GM18870 (cell line): ENCODE data around the gene STX8.
A peak's percentile ranks its signal among the peaks of the same experiment; 100 is the strongest.

Experiments
- ATAC-seq: cut with Tn5 transposase; IDR thresholded peaks from one replicate; pipeline ENCODE4 v1.9.1; 2021; ENCODE audit warnings: moderate library complexity; ENCODE audit not compliant: unreplicated experiment

The STX8 gene

DNA sequence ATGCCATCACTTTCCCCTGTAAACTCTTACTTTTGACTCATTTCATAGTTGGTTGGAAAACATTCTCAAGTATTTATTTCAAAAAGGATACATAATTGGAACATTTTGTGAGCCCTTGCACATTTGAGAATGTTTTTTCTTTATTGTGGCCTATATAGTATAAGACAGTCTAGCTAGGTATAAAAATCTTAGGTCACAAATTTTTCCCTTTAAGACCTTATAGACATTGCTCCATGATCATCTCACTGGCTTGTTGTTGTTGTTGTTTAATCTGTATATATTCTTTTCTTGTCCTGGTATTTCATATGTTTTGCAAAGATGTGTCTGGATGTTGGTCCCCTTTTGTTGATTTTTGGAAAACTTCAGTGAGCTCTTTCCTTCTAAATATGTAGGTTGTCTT lies 360.2 kb downstream of the STX8 start:
- ATAC-seq = no peak

DNA sequence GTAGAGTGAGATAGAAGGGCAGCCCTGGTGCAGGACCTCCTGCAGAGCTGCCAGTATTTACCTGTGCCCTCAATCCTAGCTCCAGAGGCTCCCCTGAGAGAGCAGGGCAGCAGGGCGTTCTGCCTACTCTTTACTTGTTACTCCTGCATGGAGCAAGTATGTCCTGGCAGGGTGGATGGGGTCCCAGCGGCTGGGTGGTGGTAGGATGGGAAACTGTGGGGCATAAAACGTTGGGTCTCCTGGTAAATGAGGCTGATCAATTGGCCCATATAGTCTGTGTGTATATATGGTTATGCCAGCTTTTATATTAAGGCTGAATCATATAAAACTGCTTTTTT lies 362.3 kb downstream of the STX8 start:
- ATAC-seq = no peak

DNA sequence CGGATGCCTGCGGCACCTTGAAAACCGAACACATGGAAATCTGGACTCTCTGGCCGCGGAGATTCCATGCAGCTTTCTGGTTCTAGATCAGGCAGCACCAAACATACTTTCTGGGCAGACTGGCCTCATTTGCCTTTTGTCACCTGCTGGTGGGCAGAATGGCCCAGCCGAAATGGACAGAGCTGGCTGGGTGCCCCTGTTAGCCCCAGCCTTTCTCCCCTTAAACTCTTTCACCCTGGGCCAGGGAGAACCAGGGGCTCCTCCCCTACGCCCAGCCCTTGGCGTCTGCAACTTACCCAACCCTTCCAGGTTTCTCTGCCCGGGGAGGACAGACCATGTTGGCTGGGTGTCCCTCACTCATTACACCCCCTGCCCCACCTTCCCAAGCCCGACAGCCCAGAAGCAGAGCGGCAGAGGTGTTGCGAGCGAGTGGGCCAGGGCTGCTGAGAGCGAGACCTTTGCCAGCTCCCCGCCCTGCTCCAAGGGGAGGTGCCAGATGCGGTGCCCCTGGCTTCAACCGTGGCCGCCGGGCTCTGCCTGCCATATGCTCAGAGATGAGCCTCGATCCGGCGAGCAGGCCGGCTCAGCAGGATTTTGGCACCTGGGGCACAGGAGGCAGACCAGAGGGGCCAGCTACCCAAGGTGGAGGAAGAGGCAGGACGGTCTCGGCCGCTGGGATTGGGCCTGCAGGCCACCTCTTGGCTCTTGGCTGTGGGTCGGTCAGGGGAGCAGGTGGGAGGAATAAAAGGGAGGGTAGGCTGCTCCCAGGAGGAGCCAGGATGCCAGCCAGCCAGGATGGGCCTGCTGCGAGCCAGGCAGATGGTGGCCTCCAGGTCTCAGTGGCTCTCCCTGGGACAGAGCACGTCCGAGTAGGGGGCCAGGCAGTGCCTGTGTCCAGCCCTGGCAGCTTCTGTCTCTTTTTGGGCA lies 363.0 kb downstream of the STX8 start:
- no peak for ATAC-seq

DNA sequence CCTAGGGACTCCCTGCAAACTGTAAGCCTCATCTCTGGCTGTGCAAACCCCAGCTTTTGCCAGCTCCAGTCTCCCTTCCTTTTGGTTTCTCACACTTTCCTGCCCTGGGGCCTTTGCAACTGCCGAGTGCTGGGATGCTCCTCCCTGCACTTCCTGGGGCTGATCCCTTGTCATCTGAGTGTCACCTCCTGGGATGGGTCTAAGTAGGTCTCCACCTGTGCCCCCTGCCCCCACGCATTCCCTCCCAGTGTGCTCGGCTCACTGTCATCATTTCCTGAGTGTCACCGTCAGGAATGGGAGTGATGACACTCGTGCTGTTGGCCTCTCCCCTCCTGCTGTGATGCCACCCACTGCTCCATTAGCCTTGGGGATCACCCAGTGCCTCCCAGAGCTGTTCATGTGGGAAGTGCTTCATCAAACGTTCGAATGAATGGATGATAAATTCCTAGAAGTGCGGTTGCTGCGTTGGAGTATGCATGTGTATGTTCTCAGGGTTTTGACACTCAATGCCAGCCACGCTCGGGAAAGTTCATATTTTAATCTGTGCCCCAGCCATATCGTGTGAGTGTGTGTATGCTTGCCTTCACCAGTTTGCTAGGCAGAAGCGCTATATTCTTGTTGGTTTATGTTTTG lies 364.4 kb downstream of the STX8 start:
- no peak for ATAC-seq

DNA sequence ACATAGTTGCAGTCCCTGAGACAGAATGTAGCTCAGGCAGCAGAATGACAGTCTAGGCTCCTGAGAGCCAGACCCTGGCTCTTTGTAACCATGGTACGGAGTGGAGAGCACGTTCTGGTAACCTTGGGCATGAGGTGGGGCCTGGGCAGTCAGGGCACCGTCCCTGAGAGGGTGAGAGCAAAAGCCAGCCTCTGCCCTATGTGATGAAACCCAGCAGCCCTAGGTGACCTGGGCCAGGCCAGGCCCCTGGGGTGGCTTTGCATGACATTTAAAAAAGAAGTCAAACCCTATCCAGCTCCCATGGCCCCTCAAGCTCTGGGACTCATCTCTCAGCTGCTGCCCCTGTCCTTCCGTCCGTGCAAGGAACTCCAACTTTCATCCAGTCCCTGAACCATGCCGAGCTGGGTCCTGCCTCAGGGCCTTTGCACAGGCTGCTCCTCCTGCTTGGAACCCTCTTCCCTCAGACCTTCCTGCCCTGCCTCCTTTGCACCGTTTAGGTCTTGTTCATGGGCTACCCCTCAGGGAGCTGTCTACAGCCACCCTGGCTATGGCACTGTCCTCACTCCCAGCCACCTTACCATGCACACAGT lies 365.7 kb downstream of the STX8 start:
- no peak for ATAC-seq

DNA sequence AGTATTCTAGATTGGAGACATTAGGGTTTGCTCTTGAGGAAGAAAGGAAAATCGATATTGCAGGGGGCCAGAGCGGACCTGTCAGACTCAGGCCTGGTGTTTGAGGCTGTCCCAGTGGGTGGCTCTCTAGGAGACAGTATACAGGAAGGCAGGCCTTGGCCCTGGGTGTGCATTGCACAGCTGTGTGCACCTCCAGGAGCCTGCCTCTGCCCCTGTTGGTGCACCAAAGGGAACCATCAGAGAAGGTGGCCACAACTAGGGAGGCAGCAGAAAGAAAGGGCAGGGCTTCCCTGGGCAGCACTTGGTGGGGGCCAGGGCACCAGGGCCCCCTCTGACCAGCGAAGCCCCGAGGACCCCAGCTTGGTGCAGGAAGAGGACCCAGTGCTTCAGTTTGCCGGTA lies 366.3 kb downstream of the STX8 start:
- ATAC-seq = no peak

DNA sequence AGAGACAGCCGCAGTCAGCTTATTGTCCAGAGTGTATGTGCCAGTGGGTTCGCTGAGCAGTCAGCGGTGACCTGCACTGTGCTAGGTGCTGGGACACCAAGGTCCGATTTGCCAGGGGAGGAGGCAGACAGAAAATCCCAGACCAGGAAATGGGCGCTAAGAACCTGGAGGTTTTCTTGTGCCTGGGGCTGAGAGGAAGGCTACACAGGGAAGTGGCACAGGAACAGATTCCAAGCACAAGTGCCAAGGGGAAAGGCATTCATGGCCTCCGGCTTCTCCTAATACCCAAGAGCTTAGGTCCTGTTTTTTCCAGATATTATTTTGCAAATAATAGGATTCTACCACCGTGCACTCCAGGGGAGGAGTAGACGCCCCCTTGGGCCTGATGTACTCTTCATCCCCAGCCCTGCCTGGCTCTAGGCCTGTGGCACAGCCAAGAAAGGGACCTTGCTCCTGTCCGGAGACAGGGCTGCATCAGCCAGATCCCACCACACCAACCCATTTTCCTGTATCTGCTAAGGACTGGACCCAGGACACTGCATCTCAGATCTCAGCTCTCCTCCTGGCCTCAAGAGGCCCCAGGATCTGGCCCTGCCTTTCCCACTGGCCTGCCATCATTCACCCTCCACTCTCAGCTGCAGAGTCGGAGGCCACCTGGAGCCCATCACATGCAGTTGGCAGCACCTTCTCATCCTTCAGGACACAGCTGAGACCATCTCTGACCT lies 367.1 kb downstream of the STX8 start:
- ATAC-seq = no peak

DNA sequence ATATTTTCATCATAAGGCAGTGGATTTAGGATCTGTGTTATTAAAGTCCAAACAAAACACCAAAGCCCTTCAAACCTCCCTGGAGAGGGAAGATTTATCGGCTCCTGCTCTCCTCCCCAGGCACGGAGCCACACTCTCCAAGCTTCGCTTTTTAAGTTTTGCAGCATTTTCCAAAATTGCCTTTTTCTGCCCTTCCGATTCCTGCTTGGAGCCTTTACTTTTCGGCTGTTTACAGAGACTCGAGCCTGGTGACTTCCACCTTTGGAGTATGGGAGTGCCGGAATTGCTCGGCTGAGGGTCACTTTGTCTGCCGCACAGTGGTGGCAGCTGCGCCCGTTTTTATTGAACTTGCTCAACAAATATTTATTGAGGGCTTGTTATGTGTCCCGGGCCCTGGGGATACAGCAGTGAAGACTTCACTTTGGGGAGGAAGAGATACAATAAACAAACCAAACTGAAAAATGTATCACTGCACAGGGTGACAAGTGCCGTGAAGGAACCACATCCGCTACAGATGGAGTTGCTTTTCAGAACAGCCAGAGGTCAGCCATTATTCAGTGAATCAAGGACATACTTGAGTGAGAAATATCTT lies 368.8 kb downstream of the STX8 start:
- no peak for ATAC-seq

DNA sequence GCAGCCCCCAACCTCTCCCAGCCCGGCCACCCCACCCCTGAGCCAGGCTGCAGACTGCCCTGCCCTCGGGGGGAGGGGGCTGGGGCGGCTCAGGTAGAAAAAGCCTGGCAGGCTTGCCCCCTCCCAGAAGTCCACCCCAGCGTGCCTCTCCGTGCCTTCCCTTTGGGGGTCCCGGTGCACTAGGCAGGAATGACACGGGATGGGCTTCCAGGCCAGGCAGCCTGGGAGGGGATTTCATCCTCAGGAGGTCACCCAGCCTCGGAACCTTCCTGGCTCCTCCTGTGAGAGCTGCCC lies 369.3 kb downstream of the STX8 start:
- no peak for ATAC-seq

DNA sequence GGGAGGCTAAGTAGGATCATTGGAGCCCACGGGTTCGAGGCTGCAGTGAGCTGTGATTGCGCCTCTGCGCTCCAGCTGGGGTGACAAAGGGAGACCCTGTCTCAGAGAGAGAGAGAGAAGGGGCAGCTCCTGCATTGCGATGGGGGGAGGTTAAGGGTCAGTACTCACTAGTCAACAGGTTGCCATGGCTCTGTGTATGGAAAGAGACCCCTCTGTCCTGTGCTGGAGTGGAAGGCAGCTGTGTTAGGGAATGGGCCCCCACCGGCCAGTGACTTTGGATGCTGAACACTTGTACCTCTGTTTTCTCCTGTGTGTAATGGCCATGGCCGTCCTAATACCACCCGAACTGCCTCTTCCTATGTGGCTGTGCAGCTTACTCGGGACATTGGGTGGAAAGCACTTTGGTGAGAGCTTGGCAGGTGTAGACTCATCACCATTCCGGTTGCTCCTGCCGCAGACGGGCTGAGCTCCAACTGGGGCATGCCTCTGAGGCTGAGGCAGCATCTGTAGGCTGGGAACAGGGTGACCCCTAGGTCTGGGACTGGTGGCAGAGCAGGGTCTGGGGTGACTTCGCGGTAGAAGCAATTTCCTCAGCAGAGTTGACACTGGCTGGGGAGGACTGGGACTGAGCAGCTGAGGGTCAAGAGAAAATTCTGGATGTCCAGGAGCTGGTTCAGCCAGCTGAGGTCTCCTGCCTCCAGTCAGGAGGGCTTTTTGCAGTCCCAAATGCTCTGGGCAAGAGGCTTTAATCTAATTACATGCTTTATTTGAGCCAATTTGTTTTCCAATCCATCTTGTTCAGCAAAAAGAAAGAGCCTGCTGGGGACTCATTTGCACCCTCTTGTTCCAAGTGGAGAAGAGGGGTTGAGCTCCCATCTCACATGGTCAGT lies 369.9 kb downstream of the STX8 start:
- ATAC-seq = no peak

DNA sequence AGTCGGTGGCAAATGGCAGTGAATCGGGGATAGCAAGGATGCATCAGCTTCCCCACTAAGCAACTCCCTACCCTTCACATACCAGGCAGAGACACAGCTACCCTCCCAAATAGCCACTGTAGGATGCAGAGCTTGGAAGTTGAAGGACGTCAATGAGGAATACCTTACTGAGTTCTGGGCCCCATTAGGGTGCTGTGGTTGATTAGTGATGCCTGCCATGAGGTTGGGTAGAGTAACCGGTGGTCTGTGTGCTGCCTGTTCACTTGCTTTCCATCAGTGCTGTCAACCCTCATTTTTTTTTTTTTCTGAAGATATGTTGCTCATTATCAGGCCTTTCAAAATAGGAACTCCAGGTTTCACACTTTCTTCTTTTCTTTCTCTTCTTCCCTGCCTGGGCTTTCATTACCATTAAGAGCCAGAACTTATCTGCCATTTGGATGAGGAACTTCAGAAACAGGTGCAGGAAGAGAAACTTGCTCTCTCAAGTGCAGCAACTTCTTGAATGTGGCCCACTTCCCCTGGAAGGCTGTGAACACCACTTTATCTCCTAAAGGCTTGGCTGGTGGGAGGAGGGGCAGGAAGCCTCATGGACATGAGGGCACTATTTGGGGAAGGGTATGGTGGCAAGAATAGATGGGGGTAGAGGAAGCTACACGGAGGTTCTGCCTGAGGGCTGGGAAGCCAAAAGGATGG lies 370.8 kb downstream of the STX8 start:
- no peak for ATAC-seq

DNA sequence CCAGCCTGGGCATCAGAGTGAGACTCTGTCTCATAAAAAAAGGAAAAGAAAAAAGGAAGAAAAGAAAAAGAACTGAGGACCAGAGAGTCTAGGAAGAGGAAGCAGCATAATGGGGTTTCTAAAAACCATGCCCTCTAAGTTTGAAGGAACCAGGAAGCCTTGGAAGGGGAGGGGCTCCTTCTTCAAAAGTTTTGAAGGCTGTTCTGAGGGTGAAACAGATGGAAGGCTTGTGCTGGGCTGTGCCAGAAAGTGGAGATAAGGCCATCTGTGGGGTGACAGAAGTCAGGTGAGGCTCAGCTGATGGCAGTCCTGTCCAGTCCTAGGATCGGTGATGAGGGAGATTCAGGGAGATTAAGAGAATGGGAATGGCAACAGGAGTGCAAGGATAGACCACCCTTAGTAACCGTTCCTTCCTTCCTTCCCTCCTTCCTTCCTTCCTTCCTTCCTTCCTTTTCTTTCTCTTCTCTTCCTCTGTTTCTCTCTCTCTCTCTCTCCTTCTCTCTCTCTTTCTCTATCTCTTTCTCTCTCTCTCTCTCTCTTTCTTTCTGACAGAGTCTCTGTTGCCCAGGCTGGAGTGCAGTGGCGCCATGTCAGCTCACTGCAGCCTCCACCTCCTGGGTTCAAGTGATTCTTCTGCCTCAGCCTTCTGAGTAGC lies 371.7 kb downstream of the STX8 start:
- ATAC-seq = no peak

DNA sequence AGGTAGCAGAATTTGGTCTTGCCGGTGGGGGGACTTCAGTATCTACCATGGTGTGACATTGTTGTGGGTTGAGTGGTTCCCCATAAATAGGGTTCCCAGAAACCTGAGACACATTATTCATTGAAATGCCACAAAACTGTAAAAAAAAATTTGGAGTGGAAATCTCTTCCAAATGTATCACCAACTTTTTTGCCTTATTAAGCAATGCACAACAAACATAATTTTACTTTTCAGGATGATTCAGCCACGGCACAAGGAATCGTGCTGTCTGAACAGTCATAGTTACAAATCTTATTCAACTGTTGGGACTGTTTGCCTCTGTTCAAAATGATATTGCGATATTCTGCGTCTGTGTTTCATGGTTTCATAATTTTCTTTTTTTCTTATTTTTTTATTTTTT lies 373.1 kb downstream of the STX8 start:
- ATAC-seq = no peak

DNA sequence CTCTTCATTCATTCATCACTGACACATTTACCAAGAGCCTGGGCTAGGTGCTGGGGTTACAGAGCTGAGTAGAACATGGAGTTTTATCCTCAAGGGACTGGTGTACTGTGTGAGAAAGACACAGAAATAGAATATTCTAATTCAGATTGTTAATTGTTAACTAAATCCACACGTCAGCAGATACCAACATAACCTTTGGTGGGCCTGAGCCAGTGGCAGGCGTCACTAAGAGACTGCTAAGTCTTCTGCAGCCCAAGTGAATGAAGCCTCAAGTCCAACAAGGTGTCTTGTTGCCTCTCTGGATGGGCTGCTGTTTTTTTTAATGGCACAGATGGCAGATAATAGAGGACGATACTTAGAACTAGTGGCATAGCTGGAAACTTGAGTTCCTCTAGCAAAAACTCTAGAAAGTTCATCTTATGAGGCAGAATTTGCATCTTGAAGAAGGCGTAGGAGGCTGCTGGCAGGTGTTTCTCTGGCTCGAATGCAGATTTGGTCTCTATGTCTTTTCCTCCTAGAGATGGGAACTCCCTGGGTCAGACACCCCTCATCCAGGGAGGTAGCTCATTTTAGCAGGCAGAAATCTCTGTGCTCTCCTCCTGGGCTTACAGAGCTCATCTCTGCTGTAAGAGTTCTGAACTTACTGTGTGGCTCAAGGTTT lies 374.8 kb downstream of the STX8 start:
- peak; percentile 66 for ATAC-seq
